Upper lobe of left lung (tissue), 4 donors: ENCODE data around the gene KRT71.

ENCODE experiments used
- POLR2AphosphoS5 ChIP-seq, 2 donors: sonication (generic); formaldehyde crosslinking; IDR thresholded peaks; one replicate each; pipeline ENCODE4 v1.5.1; 2017; ENCODE audit warnings: antibody characterized with exemption in 2 of 2
- TF ChIP-seq, protein P1 (sequence below), 6 experiments: fragments of 450-650 bp in 4 of 6; fragments of 200-600 bp in 2 of 6; sonication (generic) in 2 of 6; IDR thresholded peaks; one replicate each; pipeline ENCODE4 v1.5.1; 2016 to 2019; ENCODE audit warnings: antibody characterized with exemption in 6 of 6

DNA sequence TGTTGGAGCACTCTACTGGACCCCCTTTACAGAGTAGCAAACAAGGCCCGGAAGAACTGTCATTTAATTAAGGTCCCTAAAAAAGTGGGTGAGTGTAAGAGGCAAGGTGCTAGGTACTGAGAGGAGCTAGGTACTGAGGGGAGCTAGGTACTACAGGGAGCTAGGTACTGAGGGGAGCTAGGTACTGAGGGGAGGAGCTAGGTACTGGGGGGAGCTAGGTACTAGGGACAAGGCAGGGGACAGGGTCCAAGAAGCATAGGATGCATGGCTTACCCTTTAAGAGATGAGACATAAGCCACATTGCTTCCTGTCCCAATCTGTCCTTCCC lies 37.7 kb downstream of the KRT71 start:
- no peak for TF ChIP-seq POLR2AphosphoS5 (IDR thresholded peaks at IDR 0.05)
- TF ChIP-seq, protein P1, sequence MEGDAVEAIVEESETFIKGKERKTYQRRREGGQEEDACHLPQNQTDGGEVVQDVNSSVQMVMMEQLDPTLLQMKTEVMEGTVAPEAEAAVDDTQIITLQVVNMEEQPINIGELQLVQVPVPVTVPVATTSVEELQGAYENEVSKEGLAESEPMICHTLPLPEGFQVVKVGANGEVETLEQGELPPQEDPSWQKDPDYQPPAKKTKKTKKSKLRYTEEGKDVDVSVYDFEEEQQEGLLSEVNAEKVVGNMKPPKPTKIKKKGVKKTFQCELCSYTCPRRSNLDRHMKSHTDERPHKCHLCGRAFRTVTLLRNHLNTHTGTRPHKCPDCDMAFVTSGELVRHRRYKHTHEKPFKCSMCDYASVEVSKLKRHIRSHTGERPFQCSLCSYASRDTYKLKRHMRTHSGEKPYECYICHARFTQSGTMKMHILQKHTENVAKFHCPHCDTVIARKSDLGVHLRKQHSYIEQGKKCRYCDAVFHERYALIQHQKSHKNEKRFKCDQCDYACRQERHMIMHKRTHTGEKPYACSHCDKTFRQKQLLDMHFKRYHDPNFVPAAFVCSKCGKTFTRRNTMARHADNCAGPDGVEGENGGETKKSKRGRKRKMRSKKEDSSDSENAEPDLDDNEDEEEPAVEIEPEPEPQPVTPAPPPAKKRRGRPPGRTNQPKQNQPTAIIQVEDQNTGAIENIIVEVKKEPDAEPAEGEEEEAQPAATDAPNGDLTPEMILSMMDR (IDR thresholded peaks at IDR 0.05): no peak
